LNCAP (cell line): ENCODE data around the gene GGT1.
"Not testable (repeated sequence)": the region's sequence is repeated elsewhere in the genome, so short reads cannot be mapped to it uniquely, and the experiment has no call there.

Source experiments
- TF ChIP-seq, protein P1 (sequence below): fragments of 450-650 bp; IDR thresholded peaks from 2 replicates; pipeline ENCODE4 v1.5.1; 2017; ENCODE audit warnings: mild to moderate bottlenecking

The GGT1 gene

DNA sequence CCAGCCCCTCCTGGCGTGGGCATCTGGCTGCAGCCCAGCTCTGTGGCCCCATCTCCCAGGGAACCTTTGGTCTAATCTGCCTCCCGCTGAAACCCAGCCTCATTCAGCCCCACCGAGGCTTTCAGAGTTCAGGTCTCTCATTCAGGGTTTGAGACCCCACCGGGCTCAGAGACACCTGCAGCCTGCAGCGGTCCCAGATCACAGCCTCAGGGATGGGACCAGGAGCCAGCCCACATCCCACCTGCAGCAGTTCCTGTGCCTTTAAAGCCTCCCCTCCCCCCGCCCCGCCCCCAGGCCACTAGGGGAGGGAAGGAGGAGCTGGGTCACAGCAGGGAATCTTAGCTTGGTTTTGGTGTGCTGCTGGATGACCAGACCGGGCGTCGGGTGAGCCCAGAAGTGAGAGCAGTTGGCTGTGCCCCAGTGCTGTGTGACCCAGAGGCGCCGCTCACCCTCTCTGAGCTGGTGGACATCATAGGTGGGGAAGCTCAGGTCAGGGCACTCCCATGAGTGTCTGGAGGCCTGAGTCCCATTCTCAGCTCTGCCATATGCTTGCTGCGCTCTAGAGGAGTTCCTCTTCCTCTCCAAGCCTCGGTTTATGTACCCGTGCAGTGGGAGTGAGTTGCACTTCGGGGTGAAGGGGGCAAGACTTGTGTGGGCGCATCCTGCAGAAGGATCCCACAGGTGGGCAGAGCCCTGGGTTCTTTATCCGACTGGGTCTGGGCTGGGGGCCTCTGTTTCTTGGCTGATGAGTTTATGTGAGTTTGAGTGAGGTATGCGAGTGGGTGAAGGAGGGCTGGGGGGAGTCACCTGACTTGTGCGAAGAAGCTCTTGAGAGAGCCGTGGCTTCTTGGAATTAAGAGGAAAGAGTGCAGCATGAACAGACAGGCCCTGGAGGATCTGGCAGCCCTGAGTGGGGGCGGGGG is at the start of gene GGT1:
GGT1 (plus strand) TSS at position 347 of the 923 bp plus-strand sequence. CDS start 7,889 bp downstream, outside the sequence.
- TF ChIP-seq, protein P1, sequence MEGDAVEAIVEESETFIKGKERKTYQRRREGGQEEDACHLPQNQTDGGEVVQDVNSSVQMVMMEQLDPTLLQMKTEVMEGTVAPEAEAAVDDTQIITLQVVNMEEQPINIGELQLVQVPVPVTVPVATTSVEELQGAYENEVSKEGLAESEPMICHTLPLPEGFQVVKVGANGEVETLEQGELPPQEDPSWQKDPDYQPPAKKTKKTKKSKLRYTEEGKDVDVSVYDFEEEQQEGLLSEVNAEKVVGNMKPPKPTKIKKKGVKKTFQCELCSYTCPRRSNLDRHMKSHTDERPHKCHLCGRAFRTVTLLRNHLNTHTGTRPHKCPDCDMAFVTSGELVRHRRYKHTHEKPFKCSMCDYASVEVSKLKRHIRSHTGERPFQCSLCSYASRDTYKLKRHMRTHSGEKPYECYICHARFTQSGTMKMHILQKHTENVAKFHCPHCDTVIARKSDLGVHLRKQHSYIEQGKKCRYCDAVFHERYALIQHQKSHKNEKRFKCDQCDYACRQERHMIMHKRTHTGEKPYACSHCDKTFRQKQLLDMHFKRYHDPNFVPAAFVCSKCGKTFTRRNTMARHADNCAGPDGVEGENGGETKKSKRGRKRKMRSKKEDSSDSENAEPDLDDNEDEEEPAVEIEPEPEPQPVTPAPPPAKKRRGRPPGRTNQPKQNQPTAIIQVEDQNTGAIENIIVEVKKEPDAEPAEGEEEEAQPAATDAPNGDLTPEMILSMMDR = not testable (repeated sequence)

DNA sequence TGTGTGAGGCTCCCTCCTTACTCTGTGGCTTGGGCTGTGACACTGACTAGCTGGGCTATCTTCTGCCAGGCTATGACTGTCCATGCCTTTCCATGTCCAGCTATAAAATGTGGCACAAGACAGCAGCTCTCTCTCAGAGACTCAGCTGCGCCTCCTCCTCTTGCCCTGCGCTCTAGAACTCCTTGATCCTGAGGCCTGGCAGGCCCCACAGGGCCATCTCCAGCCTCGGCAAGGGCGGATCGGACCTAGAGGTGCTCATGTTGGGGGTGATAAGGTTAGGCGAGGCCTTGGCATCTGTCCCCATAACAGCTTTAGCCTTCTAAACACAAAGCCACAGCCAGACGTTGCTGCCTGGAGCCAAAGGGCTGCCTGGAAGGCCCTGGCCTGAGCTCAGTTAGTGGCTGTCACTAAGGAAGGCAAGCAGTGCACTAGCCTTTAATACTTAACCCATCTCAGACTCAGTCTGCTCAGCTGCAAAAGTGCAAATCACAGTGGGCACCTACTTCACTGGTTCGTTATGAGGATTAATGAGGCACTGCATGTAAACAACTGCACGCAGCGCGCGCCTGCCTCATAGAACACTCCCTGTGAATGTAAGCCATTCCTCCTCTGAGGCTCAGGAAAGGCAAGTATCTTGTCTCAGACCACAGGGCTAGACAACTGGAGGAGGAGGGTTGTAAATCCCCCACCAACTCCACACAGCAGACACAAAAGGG is 49.2 kb upstream of the GGT1 start:
- TF ChIP-seq, protein P1 = no peak

GRCh38 chr22:24554313-24555164 is 48.5 kb upstream of the GGT1 start, which contains the start of gene GUCD1:
Gene GUCD1, minus strand, starts transcription at chr22:24555138. Its CDS starts 147 bp downstream, at chr22:24554991.
- TF ChIP-seq, protein P1 = no peak

DNA sequence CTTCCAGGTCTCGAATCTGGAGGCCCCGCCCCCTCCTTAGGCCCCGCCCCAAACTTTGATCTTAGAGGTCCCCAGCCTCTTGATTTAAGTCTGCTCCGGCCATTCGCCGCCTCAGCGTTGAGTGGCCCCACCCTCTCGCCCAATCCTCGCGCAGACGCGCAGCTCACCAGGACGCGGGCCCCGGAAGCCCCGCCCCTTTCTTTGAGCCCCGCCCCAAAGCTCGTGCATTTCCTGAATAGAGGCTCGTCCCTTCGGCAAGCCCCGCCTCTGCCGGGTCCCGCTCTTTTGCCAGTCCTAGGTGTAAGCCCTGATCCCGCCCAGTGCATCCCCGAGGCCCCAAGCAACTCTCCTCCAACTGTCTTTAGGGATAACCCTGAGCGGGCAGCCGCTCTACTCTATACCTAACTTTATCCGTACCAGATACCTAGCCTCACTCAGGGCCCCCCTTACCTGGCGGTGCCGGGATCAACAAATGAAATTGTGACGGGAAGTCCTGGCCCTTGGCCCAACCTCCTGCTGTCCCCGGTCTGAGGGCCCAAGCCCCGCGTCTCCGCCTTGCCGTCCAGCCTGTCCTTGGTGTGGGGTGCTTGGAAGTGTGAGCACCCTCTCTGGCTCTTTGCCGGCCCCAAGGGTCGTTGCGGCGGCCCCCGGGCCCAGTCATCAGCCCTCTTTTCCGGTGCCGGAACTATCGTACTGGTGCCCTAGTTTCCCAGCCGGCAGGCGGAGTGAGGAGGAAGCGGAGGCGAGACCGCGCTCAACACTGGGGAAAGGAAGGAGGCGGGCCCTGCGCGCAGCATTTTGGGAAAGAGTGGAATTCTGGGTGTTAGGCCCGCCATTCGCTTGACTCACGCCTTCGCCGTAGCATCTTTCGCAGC is 47.6 kb upstream of the GGT1 start, which contains the start of gene SNRPD3:
SNRPD3 (plus strand) TSS at position 835 of the 875 bp plus-strand sequence. CDS start 1,676 bp downstream, outside the sequence.
- TF ChIP-seq, protein P1 = no peak

GRCh38 chr22:24559471-24559870 is 43.5 kb upstream of the GGT1 start:
- TF ChIP-seq, protein P1 = no peak

GRCh38 chr22:24563246-24563645 is 39.7 kb upstream of the GGT1 start:
- TF ChIP-seq, protein P1 = no peak
